Muscle layer of duodenum (tissue), 2 donors: ENCODE data around the gene PLD1.
"Not testable (repeated sequence)": the region's sequence is repeated elsewhere in the genome, so short reads cannot be mapped to it uniquely, and the experiment has no call there.

Source experiments
- H3K27ac ChIP-seq: one replicate; pipeline ENCODE4 v1.7.0; 2013; ENCODE audit warnings: mild to moderate bottlenecking, low read length
- H3K27me3 ChIP-seq: one replicate; pipeline ENCODE4 v1.7.0; 2013; ENCODE audit warnings: low read depth, mild to moderate bottlenecking, control low read depth, low read length
- H3K36me3 ChIP-seq, 2 donors: one replicate each; pipeline ENCODE4 v1.7.0; 2013; ENCODE audit warnings: low read length in 2 of 2, control low read depth in 1 of 2, mild to moderate bottlenecking in 1 of 2; ENCODE audit not compliant: insufficient read depth in 2 of 2, control insufficient read depth in 1 of 2
- H3K4me1 ChIP-seq, 2 donors: one replicate each; pipeline ENCODE4 v1.7.0; 2013; ENCODE audit warnings: low read length in 2 of 2, mild to moderate bottlenecking in 2 of 2, control low read depth in 1 of 2, moderate library complexity in 1 of 2; ENCODE audit not compliant: insufficient read depth in 2 of 2, control insufficient read depth in 1 of 2
- H3K4me3 ChIP-seq, 2 donors: one replicate each; pipeline ENCODE4 v1.7.0; 2013; ENCODE audit warnings: low read length in 2 of 2, low read depth in 1 of 2, mild to moderate bottlenecking in 1 of 2
- H3K9me3 ChIP-seq, 2 donors: one replicate each; pipeline ENCODE4 v1.7.0; 2013; ENCODE audit warnings: low read length in 2 of 2, control low read depth in 1 of 2, mild to moderate bottlenecking in 1 of 2; ENCODE audit not compliant: control insufficient read depth in 1 of 2
- donor health status: healthy.

The PLD1 gene

DNA sequence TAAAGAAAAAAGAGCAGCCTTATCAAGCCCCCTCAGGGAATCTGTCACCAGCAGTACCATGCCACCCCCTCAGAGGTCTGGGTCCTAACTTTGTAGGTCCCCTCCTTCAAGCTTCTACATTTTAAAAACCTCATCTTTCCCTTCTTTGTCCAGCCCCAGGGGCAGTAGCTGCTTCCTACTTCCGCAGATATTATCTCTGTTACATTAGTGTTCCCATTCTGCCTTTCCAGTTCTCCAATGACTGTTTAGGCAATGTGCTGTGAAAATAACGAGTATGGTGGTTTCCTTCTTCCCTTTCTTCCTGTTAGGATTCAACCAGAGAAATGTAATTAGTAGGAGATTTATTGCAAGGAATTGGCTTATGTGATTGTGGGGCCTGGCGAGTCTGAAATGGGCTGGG lies 224.0 kb downstream of the PLD1 start:
- Histone ChIP-seq H3K4me1 (no peaks in the 10 kb centered on the region), H3K4me3 (no peak overlapping the region), H3K27me3 (no peaks in the 10 kb centered on the region), H3K9me3 (no peaks in the 10 kb centered on the region), H3K36me3 (no peaks in the 10 kb centered on the region), H3K27ac (no peak overlapping the region)

DNA sequence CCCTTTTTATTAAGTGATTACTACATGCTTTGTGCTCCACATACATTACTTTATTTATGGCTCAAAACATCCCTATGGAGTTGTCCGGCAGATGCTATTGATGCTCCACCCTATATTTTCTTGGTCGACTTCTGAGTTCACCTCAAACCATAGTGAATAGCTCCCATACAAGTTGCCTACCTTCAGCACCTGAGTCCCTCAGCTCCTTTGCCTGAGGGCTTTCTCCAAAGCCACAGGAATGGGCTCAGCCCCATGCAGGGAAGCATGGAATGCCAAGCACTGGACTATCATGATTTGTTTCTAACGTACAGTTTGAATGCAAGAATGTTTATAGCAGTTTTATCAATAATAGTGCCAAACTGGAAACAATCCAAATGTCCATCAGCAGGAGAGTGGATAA lies 225.2 kb downstream of the PLD1 start:
- no peaks in the 10 kb centered on the region for H3K36me3 ChIP-seq
- no peaks in the 10 kb centered on the region for H3K27me3 ChIP-seq
- H3K9me3 ChIP-seq, result no peaks in the 10 kb centered on the region
- H3K4me1 ChIP-seq, result no peaks in the 10 kb centered on the region
- H3K27ac ChIP-seq, result no peak overlapping the region
- H3K4me3 ChIP-seq, result no peak overlapping the region

DNA sequence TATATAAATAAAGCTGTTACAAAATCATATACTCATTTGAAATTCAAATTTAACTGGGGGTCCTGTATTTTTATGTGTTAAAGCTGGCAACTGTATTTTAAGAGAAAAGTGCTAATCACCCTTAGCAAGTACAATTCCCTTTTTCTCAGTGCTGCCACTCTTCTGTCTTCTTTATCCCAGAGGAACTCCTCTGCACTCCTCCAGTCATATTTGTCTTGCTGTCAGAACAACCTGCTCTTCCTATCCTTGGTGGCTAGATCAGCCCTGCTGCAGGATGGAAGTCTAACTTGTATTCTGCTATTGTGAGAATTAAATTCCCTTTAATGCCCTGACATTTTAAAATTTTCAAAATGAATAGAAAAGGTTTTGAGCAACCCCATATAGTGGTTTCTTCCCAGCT lies 226.2 kb downstream of the PLD1 start:
- no peaks in the 10 kb centered on the region for H3K36me3 ChIP-seq
- no peak overlapping the region for H3K4me3 ChIP-seq
- no peaks in the 10 kb centered on the region for H3K27me3 ChIP-seq
- no peaks in the 10 kb centered on the region for H3K4me1 ChIP-seq
- no peak overlapping the region for H3K27ac ChIP-seq
- no peaks in the 10 kb centered on the region for H3K9me3 ChIP-seq

DNA sequence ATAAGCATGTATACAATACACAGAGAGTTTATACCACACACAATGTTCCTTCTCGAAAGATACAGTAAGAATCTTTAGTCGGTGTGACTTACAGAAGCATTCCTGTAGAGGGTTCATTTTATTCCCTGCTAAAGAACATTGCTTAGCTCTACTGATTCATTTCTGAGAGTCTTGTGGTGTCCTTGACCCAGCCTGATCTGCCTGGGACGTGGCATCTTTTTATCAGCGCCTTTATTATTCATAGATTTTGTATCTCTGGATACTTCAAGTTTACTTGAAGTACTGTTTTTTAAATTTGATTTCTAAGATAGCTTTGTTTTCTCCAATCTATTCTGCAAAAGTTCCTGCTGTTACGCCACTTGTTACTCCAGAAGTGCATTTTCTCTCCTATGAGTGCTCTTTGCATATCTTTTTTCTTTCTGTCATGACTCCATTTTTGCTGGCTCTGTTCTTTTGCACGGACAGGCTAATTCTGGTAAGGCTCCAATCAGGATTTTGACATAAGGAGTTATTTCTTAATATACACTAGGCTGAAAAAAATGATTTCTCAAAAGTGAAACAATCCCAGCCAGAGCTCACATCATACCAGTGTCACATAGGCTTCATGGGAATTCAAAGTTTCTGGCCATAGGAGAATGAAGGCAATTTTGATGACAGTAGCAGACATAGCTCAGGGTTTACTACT lies 235.6 kb downstream of the PLD1 start:
- Histone ChIP-seq H3K27ac (no peak overlapping the region), H3K36me3 (no peaks in the 10 kb centered on the region), H3K4me3 (no peak overlapping the region), H3K4me1 (no peaks in the 10 kb centered on the region), H3K27me3 (no peaks in the 10 kb centered on the region), H3K9me3 (peaks cover 0 to 2% of the 10 kb centered on the region in 2 donors)

DNA sequence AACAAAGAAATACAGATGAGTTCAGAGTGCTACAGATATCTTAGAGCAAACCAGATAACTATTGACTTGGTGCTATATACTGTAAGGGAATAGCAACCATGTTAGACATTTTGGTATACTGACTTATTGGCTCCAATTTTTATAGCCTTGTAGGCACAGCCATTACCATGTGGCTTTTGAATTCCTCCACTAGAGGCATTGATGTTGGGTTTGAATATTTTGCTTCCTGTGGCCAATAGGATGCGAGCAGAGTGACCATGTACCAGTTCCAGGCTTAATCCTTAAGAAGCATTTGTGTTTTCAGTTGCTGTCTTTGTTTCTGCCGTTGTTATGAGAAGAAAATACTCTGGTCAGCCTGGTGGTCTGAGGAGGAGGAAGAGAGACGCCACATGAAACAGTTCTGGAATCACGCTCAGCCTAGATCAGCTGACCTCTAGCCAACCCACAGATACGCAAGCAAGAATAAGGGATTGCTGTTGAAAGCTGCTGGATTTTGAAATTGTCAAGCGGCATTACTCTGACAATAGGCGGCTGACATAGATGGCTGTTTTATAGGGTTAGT lies 240.6 kb downstream of the PLD1 start:
- H3K27ac ChIP-seq, result no peak overlapping the region
- H3K4me1 ChIP-seq, result no peaks in the 10 kb centered on the region
- H3K4me3 ChIP-seq, result no peak overlapping the region
- peaks cover 0 to 2% of the 10 kb centered on the region in 2 donors for H3K9me3 ChIP-seq
- no peaks in the 10 kb centered on the region for H3K36me3 ChIP-seq
- H3K27me3 ChIP-seq, result no peaks in the 10 kb centered on the region

DNA sequence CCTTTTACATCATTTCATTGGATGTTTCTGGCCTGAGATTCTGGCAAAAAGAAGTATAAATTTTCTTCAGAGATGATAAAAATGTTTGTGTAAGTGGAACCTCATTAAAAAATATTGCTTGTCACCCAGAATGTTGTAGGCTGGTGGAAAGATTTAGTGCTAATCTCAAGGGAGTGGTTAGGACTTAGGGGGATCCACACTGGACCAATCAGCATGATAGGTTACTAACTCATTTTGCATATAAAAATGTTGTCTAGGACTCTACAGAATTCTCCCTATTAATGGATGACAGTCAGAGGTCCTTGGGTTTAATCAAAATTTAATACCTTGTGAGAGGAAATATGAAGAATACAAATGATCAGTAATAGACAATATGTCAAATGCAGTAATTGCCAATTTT lies 241.5 kb downstream of the PLD1 start:
- Histone ChIP-seq H3K36me3 (no peaks in the 10 kb centered on the region), H3K4me1 (no peaks in the 10 kb centered on the region), H3K9me3 (peaks cover 0 to 2% of the 10 kb centered on the region in 2 donors), H3K4me3 (no peak overlapping the region), H3K27me3 (no peaks in the 10 kb centered on the region), H3K27ac (no peak overlapping the region)

DNA sequence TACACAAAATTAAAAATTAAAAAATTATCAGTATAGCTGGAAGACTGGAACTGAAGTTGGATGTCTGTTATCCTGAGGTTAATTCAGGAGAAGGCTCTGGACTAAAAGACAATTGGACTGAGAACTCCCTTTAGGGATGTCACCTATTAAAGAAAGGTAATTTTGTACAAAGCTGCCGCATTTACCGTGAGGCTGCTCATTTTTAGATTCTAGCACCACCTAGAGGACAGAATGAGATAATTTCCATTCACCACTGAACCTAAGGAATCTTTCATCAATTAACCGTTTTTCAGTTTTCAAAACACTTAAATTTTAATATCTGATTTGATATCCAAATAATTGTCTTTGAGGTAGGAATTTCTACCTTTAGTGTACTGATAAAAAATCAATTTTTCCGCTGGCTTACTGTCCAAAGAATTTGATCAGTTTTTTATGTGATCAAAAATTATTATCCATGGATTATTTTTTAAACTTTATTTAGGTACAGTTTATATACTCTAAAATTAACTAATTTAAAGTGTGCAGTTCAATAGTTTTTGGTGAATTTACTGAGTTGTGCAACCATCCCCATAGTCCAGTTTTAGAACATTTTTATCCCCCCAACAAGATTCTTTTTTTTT lies 243.4 kb downstream of the PLD1 start:
- no peaks in the 10 kb centered on the region for H3K4me1 ChIP-seq
- no peak overlapping the region for H3K27ac ChIP-seq
- no peaks in the 10 kb centered on the region for H3K9me3 ChIP-seq
- no peak overlapping the region for H3K4me3 ChIP-seq
- no peaks in the 10 kb centered on the region for H3K36me3 ChIP-seq
- H3K27me3 ChIP-seq, result no peaks in the 10 kb centered on the region

DNA sequence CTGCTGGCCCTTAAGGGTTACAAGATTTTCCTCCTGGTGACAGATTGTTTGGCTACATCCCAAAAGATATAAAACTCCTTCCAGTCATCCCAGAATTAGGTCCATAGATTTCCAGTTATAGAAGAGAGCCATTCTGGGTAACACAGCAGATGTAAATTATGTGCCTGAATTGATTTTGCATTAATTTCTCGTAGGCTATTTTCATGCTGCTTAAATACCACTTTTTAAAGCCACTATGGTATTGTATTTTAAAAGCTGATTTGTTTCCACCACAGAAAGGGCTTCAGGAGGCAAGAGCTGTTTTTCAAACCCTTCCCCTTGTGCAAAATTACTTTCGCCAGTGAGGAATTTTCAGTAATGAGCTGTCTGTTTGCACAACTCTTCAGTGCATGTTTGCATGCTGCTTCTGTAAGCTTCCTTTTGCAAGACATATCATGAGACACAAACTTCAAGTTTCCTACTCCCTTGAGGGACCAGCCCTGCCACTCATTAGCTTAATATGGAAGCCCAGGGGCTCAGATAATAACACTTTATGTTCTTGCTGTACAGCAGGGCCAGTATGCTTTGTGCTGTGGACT lies 244.7 kb downstream of the PLD1 start:
- Histone ChIP-seq H3K4me3 (no peak overlapping the region), H3K27ac (no peak overlapping the region), H3K27me3 (no peaks in the 10 kb centered on the region), H3K36me3 (no peaks in the 10 kb centered on the region), H3K9me3 (no peaks in the 10 kb centered on the region), H3K4me1 (no peaks in the 10 kb centered on the region)

DNA sequence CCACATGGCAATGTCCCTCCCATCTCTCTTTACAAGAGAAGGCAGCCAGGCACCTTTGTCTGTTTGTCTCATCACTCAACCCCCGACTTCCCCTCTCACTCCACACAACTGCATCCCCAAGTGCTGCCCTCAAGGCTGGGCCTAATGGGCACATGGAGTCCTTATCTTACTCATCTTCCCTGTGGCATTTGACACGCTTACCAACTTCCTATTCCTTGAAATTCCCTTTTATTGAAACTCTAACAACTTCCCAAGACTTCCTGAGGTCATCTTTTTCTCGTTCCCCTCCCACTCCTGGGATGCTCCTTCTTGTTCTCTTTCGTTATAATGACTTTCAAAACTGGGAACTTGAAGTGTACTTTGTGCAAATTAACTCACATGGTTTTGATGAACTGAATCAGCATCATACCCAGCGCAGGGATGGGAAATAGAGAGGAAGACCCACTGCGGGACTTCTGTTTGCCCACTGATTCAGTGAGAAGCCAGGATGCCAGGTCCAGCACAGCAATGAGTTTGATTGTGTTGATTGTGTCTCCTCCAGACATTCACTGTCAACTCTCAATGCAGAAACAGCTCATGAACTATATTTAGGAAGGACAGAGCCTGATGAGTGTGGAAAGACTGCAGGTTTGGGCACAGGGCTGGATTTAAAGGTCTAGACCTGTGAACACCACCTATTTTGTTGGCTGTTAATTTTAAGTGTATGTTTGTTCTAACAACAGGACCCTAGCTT lies 245.4 kb downstream of the PLD1 start:
- H3K4me3 ChIP-seq, result no peak overlapping the region
- no peaks in the 10 kb centered on the region for H3K4me1 ChIP-seq
- no peak overlapping the region for H3K27ac ChIP-seq
- H3K36me3 ChIP-seq, result no peaks in the 10 kb centered on the region
- H3K9me3 ChIP-seq, result no peaks in the 10 kb centered on the region
- no peaks in the 10 kb centered on the region for H3K27me3 ChIP-seq

DNA sequence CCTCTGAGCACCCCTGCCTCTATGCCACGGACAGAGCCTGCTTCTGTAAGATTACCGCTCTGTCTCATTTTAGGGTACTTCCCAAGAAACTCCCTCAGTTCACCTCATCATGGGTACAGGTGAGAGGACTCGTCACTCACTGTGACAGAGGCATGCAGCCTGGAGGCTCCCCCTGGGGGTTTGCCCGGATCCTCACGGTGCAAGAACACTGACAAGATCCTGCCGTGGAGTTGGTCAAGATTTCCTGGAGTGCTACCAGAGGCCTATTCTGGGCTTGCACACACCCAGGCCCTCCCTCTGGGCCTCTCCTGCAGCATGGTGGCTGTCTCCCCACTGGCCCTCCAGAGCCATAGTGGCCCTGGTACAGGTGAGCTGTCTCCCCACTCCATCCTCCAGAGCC lies 247.0 kb downstream of the PLD1 start:
- no peak overlapping the region for H3K27ac ChIP-seq
- H3K9me3 ChIP-seq, result no peaks in the 10 kb centered on the region

DNA sequence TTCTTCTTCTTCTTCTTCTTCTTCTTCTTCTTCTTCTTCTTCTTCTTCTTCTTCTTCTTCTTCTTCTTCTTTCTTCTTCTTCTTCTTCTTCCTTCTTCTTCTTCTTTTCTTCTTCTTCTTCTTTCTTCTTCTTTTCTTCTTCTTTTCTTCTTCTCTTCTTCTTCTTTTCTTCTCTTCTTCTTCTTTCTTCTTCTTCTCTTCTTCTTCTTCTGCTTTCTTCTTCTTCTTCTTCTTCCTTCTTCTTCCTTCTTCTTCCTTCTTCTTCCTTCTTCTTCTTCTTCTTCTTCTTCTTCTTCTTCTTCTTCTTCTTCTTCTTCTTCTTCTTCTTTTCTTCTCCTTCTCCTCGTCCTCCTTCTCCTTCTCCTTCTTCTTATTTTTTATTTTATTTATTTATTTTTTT lies 247.8 kb downstream of the PLD1 start:
- H3K36me3 ChIP-seq, H3K4me3 ChIP-seq, H3K9me3 ChIP-seq, H3K4me1 ChIP-seq, H3K27ac ChIP-seq, H3K27me3 ChIP-seq: not testable (repeated sequence)

More for the DNA sequence above, 247.0 kb downstream of the PLD1 start:
- H3K4me1 ChIP-seq, result no peaks in the 10 kb centered on the region
- no peaks in the 10 kb centered on the region for H3K36me3 ChIP-seq
- H3K4me3 ChIP-seq, result no peak overlapping the region
- H3K27me3 ChIP-seq, result no peaks in the 10 kb centered on the region
